ENCODE results near the gene PTPN7. TPM values are rescaled to one million over a fixed set of nuclear protein-coding genes. Genes with fewer than 3 reads are reported as not detected.
A peak's percentile ranks its signal among the peaks of the same experiment; 100 is the strongest.

PTPN7 gene
- polyA plus RNA-seq, 1 of the 3 experiments (the other 2 are of a cell fraction), result not detected

GRCh38 chr1:202130816-202131522 lies 29.4 kb downstream of the PTPN7 start (continued):
- no peak for TF ChIP-seq EZH2phosphoT487 (IDR thresholded peaks at IDR 0.05; ENCODE audit: borderline replicate concordance, low read depth)
- no peak for TF ChIP-seq POLR2AphosphoS5 (IDR thresholded peaks at IDR 0.05; ENCODE audit: low read depth, low read length)
- no peak for TF ChIP-seq FOXJ3 (CRISPR knock-in tag; IDR thresholded peaks at IDR 0.05)

- Histone ChIP-seq H3K4me2 (no peak overlapping the region), H3F3A (replicated peaks; ENCODE audit: insufficient read depth) (peaks cover 3% of the 10 kb centered on the region), H3K79me2 (ENCODE audit: insufficient read depth) (no peaks in the 10 kb centered on the region), H3K9me3 (no peaks in the 10 kb centered on the region), H3K27me3 (ENCODE audit: insufficient read depth) (no peaks in the 10 kb centered on the region), H3K36me3 (replicated peaks in 1 of 2; ENCODE audit: control insufficient read depth in 1 of 2, insufficient read depth in 2 of 2, low read length in 1 of 2) (peaks cover 7 to 27% of the 10 kb centered on the region in 2 experiments), H3K9ac (no peak overlapping the region), H3K4me1 (ENCODE audit: control insufficient read depth in 1 of 2, insufficient read depth in 2 of 2, low read depth in 1 of 2, low read length in 1 of 2) (peaks cover 0 to 8% of the 10 kb centered on the region in 2 experiments; a peak in 1 of 4 replicates), H3K27ac (ENCODE audit: low read depth in 2 of 2, low read length in 1 of 2) (no peak overlapping the region; a peak in 1 of 4 replicates), H4K20me1 (ENCODE audit: insufficient read depth) (peaks cover 9% of the 10 kb centered on the region), H2AFZ (ENCODE audit: low read depth) (no peak overlapping the region), H3K4me3 (ENCODE audit: low read depth in 2 of 2, low read length in 1 of 2) (no peak overlapping the region), H3K9me2 (no peaks in the 10 kb centered on the region)
- POLR2A ChIA-PET, result no interaction called here
- CTCF ChIA-PET, result interaction anchor here (0.8 to 11.2 kb wide), 5 partner anchors 9 to 139 kb away, joined by 3 to 161 read pairs (median 19); partner anchors contain the start of genes ARL8A, ELF3 and GPR37L1
- TF ChIP-seq POLR2AphosphoS5 (IDR thresholded peaks at IDR 0.05; ENCODE audit: low read depth, low read length) (no peak), RCOR1 (IDR thresholded peaks at IDR 0.05; ENCODE audit: low read length) (no peak), RFX5 (IDR thresholded peaks at IDR 0.05; ENCODE audit: low read length) (no peak), GATA2 (CRISPR knock-in tag; IDR thresholded peaks at IDR 0.05) (no peak), TEAD4 (IDR thresholded peaks at IDR 0.05; ENCODE audit: borderline replicate concordance, insufficient read depth) (no peak), FOXJ3 (CRISPR knock-in tag; IDR thresholded peaks at IDR 0.05) (no peak), FOSL2 (IDR thresholded peaks at IDR 0.05; ENCODE audit: borderline replicate concordance, low read depth) (no peak), NRF1 (IDR thresholded peaks at IDR 0.05; ENCODE audit: low read depth, low read length) (no peak), PBX3 (IDR thresholded peaks at IDR 0.05) (no peak), ZBTB33 (IDR thresholded peaks at IDR 0.05; ENCODE audit: borderline replicate concordance, low read depth) (no peak), IRF3 (IDR thresholded peaks at IDR 0.05; ENCODE audit: low read depth, low read length) (no peak)
- DNase-seq, result peak; percentile 59
- 85% methylated on average over 10 of the region's 11 CpGs for WGBS (ENCODE audit: low lambda C conversion rate)
Measured at GRCh38 chr1:202130297-202130721, 30.1 kb downstream of the PTPN7 start.
